SK-N-MC (cell line): ENCODE results near the gene ZNF583.

Experiments
- EZH2 ChIP-seq: fragments of 200-600 bp; sonication (generic); IDR thresholded peaks from one replicate; pipeline ENCODE4 v1.6.1; 2017; ENCODE audit warnings: antibody characterized with exemption
- POLR2AphosphoS5 ChIP-seq: IDR thresholded peaks from 2 replicates; pipeline ENCODE4 v1.6.1; 2012; ENCODE audit warnings: mild to moderate bottlenecking, low read depth, low read length, borderline replicate concordance

DNA sequence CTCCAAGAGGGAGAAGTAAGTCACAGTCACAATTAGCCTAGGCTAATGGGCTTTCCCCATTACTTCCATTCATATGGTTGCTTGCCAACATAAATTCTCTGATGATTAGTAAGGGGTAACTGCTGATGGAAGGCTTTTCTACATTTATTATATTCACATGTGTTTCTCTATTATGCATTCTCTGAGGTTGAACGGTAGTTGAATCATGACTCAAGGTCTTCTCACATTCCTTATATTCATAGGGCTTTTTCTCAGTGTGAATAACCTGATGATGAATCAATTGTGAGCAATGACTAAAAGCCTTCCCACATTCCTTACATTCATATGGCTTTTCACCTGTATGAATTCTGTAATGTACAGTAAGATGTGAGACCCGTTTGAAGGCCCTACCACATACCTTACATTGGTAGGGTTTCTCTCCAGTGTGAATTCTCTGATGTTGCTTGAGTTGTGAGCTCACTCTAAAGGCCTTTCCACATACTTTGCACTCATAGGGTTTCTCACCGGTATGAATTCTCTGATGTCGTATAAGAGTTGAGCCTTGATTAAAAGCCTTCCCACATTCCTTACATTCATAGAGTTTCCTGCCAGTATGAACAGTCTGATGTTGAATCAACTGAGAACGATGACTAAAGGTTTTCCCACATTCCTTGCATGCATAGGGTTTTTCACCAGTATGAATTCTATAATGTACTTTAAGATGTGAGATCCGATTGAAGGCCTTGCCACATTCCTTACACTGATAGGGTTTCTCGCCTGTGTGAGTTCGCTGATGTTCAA is 20.1 kb upstream of the ZNF583 start:
- no peak for TF ChIP-seq POLR2AphosphoS5
- no peak for TF ChIP-seq EZH2
